Nucleus accumbens (tissue), 56 donors: ENCODE measurements around the gene PPP4R4.
A peak's percentile ranks its signal among the peaks of the same experiment; 100 is the strongest.
"Not testable (repeated sequence)": the region's sequence is repeated elsewhere in the genome, so short reads cannot be mapped to it uniquely, and the experiment has no call there.

Experiments
- DNase-seq, 56 donors: peaks; one replicate each; lab custom pipeline; 2025; lab: John Stamatoyannopoulos, UW

PPP4R4 gene

DNA sequence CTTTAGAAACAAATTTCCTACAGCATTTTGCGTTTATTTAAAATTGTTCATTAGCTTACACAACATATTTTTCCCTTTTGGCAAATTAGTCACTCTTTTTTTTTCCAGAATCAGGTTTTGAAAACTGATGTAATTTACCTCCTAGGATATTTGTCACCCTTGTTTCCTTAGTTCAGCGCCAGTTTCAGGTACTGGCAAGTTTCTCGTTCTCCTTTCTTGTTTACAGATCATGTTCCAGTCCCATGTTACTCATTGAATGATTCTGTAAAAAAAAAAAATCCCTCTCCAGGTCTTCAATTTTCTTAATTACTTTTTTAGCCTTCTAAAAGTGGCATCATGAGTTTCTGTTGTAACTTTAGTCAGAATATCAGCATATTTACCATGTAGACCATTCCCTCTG is 2.7 kb downstream of the PPP4R4 start:
- DNase-seq: no peak

DNA sequence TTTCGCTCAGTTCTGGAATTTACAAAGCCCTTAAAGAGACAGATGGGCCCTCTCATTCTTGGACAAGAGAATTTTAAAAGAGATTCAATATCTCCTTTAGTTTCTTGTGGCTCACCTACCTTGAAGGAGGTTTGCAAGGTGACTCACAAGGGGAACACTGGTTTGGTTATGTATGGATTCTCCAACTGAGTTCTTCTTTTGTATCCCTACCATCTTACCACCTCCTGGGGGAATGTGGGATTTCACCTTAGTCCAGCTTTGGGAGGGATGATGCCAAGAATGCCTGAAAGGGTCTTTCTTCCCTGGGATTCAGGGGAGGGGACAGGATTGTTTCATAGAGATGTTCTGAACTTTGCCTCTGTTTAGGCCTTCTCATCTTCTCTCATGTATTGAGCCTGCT is 3.7 kb downstream of the PPP4R4 start:
- DNase-seq: no peak

DNA sequence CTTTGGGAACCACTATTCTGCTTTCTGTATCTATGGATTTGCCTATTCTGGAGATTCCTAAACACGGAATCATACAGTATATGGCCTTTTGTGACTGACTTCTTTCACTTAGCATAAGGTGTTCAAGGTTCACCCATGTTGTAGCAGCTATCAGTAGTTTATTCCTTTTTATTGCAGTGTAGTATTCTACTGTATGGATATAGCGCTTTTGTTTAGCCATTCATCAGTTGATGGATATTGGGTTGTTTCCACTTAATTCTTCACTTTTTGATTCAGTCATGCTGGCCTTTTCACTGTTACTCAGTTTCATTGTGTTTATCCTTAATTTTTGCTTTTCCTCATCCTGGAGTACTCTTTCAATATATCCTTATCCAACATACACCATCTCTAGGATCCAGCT is 5.1 kb downstream of the PPP4R4 start:
- DNase-seq: no peak

DNA sequence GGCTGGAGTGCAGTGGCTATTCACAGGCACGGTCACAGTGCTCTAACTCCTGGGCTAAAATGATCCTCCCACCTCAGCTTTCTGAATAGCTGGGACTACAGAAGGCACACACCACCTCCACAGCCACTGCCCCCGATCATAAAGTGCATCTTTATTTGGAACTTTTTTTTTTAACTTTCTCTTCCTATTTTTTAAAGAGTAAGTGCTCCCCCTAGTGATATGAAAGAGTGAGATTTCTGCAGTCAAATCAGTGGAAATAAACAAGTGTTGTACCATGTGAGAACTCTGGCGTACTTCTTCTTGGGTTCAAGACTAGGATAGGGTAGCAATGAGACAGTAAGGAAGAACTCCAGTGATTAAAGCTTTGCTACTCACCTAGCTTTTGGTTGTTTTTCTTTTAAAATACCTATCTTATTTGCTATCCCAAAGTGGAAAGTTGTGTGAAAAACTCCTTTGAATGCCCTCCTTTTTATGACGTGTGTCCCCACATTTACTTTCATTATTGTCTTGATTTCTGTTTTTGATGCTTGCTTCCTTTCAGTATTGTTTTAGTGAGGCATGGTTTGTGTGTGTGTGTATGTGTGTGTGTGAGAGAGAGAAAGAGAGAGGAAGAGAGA is 6.6 kb downstream of the PPP4R4 start:
- no peak for DNase-seq

DNA sequence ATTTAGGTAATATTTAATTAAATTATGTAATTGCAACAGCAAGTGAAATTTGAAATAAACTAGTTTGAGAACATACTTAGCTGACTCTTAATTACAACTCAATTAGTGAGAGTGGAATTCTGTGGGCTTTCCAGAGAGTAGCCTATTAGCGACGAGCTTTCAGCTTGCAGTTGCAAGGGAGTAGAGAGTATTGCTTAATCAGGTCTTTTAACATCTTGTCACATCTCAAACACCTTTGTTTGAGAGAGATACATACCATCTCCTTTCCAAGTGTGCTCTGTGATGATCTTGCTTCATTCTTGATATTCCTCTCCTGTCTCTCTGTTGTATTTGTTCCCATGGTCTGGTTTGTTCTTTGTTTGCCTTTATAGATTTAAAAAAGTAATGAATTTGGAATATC is 7.7 kb downstream of the PPP4R4 start:
- DNase-seq: no peak

DNA sequence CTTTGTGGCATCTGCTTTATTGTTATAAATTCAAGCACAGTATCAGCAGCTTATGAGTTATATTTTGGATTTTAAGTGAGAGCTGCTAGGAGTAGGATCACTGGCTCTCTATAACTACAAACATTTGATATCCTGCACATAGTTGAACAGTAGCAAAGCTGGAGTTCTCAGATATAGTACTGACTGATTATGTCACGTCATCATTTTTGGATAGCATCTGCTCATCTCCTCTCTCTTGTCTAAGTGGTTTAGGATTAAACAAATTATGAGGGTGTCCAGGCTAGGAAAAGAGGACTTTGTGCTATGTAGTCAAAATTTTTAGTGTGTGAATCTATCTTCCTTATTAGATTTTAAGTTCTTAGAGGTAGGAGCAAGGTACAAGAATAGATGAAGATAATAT is 18.4 kb downstream of the PPP4R4 start:
- DNase-seq: no peak

DNA sequence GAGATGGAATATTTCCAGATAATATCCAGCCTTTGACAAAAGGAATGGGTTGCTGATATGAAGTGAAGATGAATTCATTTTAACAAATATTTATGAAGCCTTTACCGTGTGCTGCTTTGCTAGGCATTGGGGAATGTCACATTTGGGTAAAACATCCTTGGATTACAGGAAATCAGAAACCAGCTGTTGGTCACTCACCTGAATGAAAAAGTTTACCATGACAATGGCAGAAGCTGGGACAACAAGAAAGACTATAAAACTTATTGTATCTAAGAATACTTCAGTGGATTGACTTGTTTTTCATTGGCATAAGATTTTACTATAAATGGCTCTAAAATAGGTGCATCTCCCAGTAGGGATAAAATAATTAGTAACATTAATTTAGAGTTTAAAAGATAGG is 19.7 kb downstream of the PPP4R4 start:
- no peak for DNase-seq

DNA sequence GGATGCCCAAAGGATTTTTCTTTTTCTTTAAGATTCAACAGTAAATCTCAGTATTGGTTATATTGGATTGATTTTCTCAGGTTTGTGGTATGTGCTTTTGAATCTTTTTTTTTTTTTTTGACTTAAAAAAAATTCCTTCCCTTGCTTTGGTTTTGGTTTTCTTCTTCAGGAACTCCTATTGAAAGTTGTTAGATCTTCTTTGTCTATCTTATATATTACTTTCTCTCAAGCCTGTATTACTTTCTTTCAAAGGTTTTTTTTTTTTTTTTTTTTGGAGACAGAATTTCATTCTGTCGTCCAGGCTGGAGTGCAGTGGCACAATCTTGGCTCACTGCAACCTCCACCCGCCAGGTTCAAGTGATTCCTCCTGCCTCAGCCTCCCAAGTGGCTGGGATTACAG is 21.9 kb downstream of the PPP4R4 start:
- no peak for DNase-seq

DNA sequence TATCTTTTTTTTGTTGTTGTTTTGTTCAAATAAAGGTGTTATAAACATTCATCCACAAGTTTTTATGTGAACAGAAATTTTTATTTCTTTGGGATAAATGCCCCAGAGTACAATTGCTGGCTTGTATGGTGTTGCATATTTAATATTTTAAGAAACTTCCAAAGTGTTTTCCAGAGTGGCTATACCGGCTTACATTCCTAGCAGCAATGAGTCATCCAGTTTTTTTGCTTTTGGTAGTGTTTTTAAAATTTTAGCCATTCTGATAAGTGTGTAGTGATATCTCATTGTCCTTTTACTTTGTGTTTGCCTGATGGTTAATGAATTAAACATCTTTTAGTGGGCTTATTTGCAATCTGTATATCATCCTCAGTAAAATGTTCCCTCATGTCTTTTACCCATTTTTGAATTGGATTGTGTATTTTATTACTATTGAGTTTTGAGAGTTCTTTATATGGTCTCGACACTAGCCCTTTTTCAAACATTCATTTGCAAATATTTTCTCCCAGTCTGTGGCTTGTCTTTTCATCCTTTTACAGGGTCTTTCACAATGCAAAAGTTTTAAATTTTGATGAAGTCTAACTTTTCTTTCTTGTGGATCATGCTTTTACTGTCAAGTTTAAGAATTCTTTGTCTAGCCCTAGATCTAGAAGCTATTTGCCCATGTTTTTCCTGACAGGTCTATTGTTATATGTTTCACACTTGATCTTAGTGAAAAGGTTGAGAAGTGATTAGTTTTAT is 29.5 kb downstream of the PPP4R4 start:
- DNase-seq: no peak

DNA sequence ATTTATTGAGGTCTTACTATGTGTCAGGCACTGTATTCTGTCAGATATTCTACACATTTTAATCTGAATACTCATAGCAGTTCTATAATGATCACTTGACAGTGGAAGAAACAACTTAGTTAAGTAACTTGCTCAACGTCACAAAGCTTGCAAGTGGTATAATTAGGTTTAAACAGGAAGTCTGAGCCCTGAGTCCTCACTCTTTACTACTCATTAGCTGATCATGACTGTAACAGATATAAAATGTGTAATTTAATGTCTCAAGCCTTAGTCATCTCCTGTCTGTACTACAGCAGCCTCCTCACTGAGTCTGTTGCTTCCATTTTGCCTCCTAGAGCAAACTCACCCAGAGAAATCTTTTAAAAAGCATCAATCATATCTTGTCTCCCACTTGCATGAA is 38.9 kb downstream of the PPP4R4 start:
- DNase-seq: no peak

DNA sequence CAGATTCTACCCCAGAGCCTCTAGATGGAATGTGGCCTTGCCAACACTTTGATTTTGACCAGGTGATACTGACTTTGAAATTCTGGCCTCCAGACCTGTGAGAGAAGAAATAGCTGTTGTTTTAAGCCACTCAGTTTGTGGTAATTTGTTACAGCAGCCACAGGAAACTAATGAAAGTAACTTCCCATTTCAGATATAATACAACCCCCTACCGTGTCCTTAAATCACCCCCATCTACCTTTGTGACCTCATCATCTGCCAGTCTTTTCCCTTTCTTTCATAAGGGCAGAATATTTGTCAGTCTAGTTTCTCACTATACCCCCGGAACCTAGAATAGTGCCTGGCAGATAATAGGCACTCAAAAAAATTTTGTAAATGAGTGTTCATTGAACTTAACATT is 39.6 kb downstream of the PPP4R4 start:
- DNase-seq: no peak

DNA sequence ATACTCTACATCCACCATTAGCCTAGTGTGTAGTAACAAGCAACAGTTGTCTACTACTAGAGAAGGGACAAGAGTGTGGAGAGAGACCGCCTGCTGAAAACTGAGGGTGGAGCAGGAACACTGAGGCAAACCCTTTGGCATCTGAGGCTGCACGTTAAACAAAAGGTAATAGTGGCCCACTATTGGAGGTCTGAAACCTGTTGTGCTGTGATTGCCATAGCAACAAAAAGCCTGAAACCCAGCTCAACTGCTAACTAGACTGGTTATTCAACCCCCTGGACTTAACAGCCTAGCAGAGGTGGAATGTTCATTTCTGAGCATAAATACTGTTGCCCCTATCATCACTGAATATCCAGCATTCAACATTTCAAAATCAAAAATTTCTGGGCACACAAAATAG is 43.0 kb downstream of the PPP4R4 start:
- no peak for DNase-seq

DNA sequence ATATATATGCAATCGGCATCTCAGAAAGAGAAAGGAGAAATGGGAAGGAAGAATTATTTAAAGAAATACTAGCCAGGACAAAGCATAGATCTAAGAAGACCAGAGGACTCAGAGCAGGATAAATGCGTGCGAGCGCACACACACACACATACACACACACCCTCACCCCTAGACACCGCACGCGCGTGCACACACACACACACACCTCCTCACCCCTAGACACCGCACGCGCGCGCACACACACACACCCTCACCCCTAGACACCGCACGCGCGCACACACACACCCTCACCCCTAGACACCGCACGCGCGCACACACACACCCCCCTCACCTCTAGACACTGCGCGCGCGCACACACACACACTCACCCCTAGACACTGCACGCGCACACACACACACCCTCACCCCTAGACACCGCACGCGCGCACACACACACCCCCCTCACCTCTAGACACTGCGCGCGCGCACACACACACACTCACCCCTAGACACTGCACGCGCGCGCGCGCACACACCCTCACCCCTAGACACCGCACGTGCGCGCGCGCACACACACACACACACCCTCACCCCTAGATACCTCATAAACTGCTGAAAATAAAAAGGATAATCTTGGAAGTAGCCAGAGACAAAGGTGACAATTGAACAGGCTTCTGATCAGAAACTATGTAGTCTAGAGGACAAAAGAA is 44.2 kb downstream of the PPP4R4 start:
- not testable (repeated sequence) for DNase-seq

DNA sequence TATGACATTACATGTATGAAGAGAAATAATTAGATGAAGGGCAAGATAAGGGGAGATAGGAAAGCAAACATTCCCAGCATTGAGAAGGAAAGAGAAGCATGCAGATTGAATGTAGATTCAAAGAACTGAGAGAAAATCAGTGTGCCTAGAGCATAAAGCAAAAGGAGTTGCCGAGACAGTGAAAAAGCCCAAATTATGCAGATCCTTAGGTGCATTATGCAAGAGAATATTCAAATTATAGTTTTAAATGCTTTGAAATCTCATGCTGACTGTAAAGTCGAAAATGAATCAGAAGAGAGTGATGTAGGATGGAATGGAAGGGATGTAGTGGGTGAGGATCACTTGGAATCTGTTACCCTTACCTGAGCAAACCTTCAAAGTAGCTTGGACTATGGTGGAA is 49.9 kb downstream of the PPP4R4 start:
- DNase-seq: no peak

DNA sequence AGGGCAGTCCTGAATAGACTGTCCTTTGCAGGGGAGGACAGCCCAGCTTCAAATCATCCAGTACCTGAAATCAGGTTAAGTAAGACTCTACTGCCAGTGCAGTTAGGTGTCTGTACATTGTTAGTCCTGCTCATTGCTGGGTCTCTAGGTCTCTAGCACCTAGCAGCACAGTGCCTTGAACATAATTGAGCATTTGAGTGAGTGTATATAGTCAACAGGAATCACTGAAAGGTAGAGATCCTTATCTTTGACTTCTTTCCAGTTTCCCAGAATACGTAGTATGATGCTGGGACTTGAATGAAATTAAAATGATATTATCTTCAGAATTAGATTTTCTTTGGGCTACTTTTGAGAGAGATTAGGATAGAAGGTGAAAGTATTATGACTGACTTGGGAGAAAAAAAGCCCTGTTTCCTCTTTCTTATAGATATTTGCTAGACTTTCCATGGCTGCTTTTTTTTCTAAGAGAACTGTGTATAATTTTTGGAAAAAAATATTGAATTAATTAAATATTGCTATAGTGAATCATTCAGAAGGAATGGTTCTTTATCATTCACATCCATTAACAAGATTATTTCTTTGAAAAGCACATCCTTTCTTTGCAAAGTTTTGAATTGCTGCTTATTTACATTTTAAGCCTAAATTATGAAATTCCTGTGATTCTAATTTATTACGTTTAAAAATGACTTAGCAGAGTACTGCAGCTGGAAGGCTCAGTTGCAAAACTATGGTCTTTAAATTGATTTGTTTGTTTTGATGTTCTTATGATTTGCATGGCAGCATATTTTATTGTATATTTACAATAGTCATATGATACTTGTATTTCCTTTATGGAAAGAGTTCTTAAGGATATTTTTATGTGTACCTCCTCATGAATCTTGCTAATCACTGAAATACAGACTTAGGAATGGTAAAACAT is 51.6 kb downstream of the PPP4R4 start:
- no peak for DNase-seq

DNA sequence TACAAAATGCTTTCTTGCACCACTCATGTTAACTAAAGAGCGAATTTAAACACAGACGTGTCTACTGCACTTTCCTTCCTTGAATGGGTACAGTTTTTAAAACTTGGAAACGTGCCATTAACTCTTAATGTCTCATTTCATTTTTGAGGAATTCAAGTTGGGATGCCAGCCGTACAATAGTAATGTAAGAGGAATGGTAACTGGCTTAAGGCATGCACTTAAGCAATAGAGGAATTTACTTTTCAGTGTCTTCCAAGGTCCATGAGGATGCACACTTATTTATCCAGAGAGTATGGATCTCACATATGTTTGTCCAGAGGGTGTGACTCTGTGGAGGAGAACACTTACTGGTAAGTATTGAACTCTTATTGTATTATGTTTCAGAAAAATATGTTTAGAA is 52.9 kb downstream of the PPP4R4 start:
- no peak for DNase-seq

DNA sequence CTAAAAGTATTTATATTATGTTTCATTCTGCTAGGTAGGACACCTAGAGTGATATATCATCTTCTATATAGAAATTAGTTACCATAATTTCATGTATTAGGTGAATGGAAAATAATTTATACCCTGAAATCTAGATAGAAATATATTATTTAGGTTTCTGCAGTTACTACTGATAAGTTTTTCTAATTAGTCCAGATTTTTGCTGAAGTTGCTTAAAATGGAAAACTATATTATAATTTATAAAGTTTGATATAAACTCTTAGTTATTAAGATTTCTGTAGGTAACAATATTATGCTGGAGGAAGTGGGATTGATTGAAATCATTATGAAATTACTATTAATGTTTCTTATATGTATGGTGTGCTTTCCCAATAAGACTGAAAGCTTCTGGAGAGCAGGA is 62.9 kb downstream of the PPP4R4 start:
- DNase-seq: no peak

DNA sequence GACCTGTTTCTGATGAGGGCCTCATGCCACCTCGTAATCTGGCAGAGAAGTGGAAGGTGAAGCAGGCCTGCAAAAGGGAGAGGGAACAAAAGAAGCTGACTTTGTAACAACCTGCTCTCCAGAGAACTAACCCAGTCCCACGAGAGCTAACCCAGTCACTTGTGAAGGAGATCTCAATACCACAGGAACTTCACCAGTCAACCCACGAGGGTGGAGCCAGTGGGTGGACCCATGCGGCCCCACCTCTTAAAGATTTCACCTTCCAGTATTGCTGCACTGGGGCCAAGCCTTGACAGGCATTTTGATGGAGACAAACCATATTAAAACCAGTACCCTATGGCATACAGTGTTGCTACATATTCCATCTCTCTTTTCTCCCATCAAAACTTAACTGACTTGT is 63.9 kb downstream of the PPP4R4 start:
- no peak for DNase-seq

DNA sequence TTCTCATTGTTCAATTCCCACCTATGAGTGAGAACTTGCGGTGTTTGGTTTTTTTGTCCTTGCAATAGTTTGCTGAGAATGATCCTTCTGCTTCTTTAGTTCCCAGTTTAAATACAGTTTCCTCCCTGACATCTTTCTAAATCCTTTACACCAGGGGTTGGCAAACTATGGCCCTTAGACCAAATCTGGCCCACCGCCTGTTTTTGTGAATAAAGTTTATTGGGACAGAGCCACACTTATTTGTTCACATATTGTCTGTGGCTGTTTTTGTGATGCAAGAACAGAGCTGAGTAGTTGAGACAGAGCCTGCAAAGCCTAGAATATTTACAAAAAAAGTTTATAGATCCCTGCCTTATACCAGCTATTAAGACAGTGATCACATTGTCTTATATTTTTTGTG is 65.3 kb downstream of the PPP4R4 start:
- DNase-seq: peak in 4 of 56 donors; percentile 1 to 8 (median 5)

DNA sequence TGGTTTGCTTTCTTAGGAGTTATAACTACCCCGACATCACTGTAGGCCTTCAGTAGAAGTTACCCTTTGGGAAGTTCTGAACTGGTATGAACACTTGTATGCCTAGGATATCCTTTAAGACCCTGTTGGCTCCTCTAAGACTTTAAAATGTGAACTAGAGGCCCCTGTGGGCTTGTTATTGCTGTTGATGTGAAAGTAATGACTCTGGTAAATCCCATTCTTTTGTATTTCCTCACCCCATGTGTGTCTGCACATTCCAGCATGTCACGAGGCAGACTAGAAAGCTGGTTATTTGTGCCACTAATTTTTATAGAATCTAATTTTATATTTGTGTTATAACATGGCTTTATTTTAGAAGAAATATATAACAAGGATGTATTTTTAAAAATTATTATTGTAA is 70.1 kb downstream of the PPP4R4 start:
- no peak for DNase-seq

DNA sequence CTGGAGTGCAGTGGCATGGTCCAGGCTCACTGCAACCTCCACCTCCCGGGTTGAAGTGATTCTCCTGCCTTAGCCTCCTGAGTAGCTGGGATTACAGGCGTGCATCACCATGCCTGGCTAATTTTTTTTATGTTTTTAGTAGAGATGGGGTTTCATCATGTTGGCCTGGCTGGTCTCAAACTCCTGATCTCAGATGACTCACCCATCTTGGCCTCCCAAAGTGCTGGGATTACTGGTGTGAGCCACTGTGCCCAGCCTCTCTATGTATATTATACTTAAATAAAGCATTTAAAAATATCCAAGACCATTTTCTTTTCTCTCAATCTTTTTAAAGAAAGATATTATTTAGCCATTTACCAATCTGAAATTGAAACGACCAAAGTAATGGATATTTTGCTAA is 90.1 kb downstream of the PPP4R4 start:
- DNase-seq: not testable (repeated sequence)
